Stimulated activated CD8-positive, alpha-beta memory T cell treated with anti-CD3 and anti-CD28 coated beads, Interleukin-4, amount 100 ng/mL, for 1 hour (primary cell): ENCODE data around the gene RNPS1.

Experiments used
- DNase-seq, 2 donors: peaks; one replicate each; pipeline ENCODE4 v3.0.0-alpha.2; 2020; ENCODE audit warnings: low read depth in 2 of 2, low spot score in 1 of 2

RNPS1 gene

GRCh38 chr16:2216330-2216729, 51.6 kb downstream of the RNPS1 start:
- DNase-seq: no peak

- DNase-seq: no peak
Measured at GRCh38 chr16:2214719-2214968, 53.3 kb downstream of the RNPS1 start, which contains the start of gene PGP. TSS of gene PGP (minus strand) at chr16:2214840. CDS start at chr16:2214777, 63 bp downstream.

GRCh38 chr16:2213817-2214718, 53.9 kb downstream of the RNPS1 start:
- DNase-seq: no peak

- no peak for DNase-seq
Measured at GRCh38 chr16:2212362-2213324, 55.3 kb downstream of the RNPS1 start.

- DNase-seq: no peak
Measured at GRCh38 chr16:2211923-2212347, 56.0 kb downstream of the RNPS1 start.

- no peak for DNase-seq
Measured at GRCh38 chr16:2210386-2211365, 57.2 kb downstream of the RNPS1 start, which contains the start of gene BRICD5. TSS of gene BRICD5 (minus strand) at chr16:2210863. CDS start at chr16:2210833, 30 bp downstream.

GRCh38 chr16:2210009-2210332, 58.0 kb downstream of the RNPS1 start:
- no peak for DNase-seq

- DNase-seq: no peak
Measured at GRCh38 chr16:2209258-2210008, 58.5 kb downstream of the RNPS1 start.

- no peak for DNase-seq
Measured at GRCh38 chr16:2208772-2209171, 59.2 kb downstream of the RNPS1 start.

GRCh38 chr16:2208308-2208707, 59.6 kb downstream of the RNPS1 start:
- DNase-seq: no peak

- DNase-seq: no peak
Measured at GRCh38 chr16:2207872-2208271, 60.1 kb downstream of the RNPS1 start.

- no peak for DNase-seq
Measured at GRCh38 chr16:2206780-2207433, 61.0 kb downstream of the RNPS1 start.

- no peak for DNase-seq
Measured at GRCh38 chr16:2206420-2206779, 61.5 kb downstream of the RNPS1 start.

- DNase-seq: no peak
Measured at GRCh38 chr16:2205967-2206313, 62.0 kb downstream of the RNPS1 start.

GRCh38 chr16:2205104-2205966, 62.6 kb downstream of the RNPS1 start, which contains the start of gene MLST8:
TSS of gene MLST8 (plus strand) at chr16:2205454. CDS start at chr16:2206086, 632 bp downstream.
- DNase-seq: peak; percentile 71 to 82

GRCh38 chr16:2204416-2205103, 63.4 kb downstream of the RNPS1 start:
- no peak for DNase-seq
